GM23338 (cell line): Measurements from ENCODE around the gene MELTF. TPM values are rescaled to one million over a fixed set of nuclear protein-coding genes. Genes with fewer than 3 reads are reported as not detected.

Experiments
- ATAC-seq: fragments of 200-7000 bp; cut with Tn5 transposase; 3 replicates; pipeline ENCODE4 v1.9.1; 2020
- DNase-seq: peaks from one replicate; pipeline ENCODE4 v3.0.0-alpha.2; 2015; ENCODE audit warnings: low spot score
- H2AFZ ChIP-seq: fragments of 200-600 bp; sonication (generic); 2 replicates; pipeline ENCODE4 v1.8.0; 2016; ENCODE audit warnings: antibody characterized with exemption, mild to moderate bottlenecking, moderate library complexity
- H3F3A ChIP-seq: fragments of 200-600 bp; sonication (generic); replicated peaks from 2 replicates; pipeline ENCODE4 v1.8.0; 2017; ENCODE audit warnings: antibody characterized with exemption, mixed run types, low read depth
- H3K27ac ChIP-seq: fragments of 200-600 bp; sonication (generic); 2 replicates; pipeline ENCODE4 v1.6.1; 2016; ENCODE audit warnings: low read depth
- H3K27me3 ChIP-seq: fragments of 200-600 bp; sonication (generic); 2 replicates; pipeline ENCODE4 v1.8.0; 2016; ENCODE audit warnings: mild to moderate bottlenecking, mixed run types, moderate library complexity; ENCODE audit not compliant: insufficient read depth
- H3K36me3 ChIP-seq: fragments of 200-600 bp; sonication (generic); 2 replicates; pipeline ENCODE4 v1.8.0; 2016; ENCODE audit warnings: mild to moderate bottlenecking; ENCODE audit not compliant: insufficient read depth
- H3K4me1 ChIP-seq: fragments of 200-600 bp; sonication (generic); 2 replicates; pipeline ENCODE4 v1.8.0; 2016; ENCODE audit warnings: mild to moderate bottlenecking, moderate library complexity; ENCODE audit not compliant: insufficient read depth
- H3K4me2 ChIP-seq: fragments of 200-600 bp; sonication (generic); 2 replicates; pipeline ENCODE4 v1.7.1; 2017; ENCODE audit warnings: mixed run types
- H3K4me3 ChIP-seq: fragments of 200-600 bp; sonication (generic); 2 replicates; pipeline ENCODE4 v1.6.1; 2016; ENCODE audit warnings: mixed run types
- H3K79me2 ChIP-seq: fragments of 200-600 bp; sonication (generic); replicated peaks from 2 replicates; pipeline ENCODE4 v1.8.0; 2017; ENCODE audit warnings: mild to moderate bottlenecking; ENCODE audit not compliant: insufficient read depth
- H3K9me2 ChIP-seq: fragments of 200-600 bp; sonication (generic); 2 replicates; pipeline ENCODE4 v1.8.0; 2017; ENCODE audit not compliant: insufficient read depth
- H4K20me1 ChIP-seq: fragments of 200-600 bp; sonication (generic); replicated peaks from 2 replicates; pipeline ENCODE4 v1.8.0; 2017; ENCODE audit warnings: mild to moderate bottlenecking; ENCODE audit not compliant: insufficient read depth
- H3K27ac Mint-ChIP-seq: 2 replicates; pipeline ENCODE4 v1.8.0; 2020; ENCODE audit warnings: inconsistent platforms, mild to moderate bottlenecking, moderate library complexity, mixed read lengths
- H3K27me3 Mint-ChIP-seq: 3 replicates; pipeline ENCODE4 v1.8.0; 2022; ENCODE audit warnings: low read depth, mild to moderate bottlenecking, moderate library complexity, mixed read lengths, inconsistent platforms; ENCODE audit not compliant: insufficient read depth, poor library complexity
- H3K36me3 Mint-ChIP-seq: 3 replicates; pipeline ENCODE4 v1.8.0; 2021; ENCODE audit warnings: low read depth, mild to moderate bottlenecking, inconsistent platforms, moderate library complexity, mixed read lengths
- H3K4me1 Mint-ChIP-seq: 3 replicates; pipeline ENCODE4 v1.8.0; 2020; ENCODE audit warnings: mild to moderate bottlenecking, inconsistent platforms, mixed read lengths
- H3K4me3 Mint-ChIP-seq: 3 replicates; pipeline ENCODE4 v1.8.0; 2021; ENCODE audit warnings: moderate library complexity, mild to moderate bottlenecking, inconsistent platforms, mixed read lengths
- H3K9me3 Mint-ChIP-seq: 3 replicates; pipeline ENCODE4 v1.8.0; 2020; ENCODE audit warnings: moderate library complexity, mild to moderate bottlenecking, inconsistent platforms, mixed read lengths
- CTCF ChIP-seq, 2 experiments: fragments of 200-600 bp in 1 of 2; sonication (generic) in 1 of 2; conservative IDR thresholded peaks; 2 replicates each; pipeline versions ENCODE4 v1.5.1 to v1.6.1; 2016 to 2017; ENCODE audit warnings: antibody characterized with exemption in 2 of 2, low read depth in 2 of 2, mild to moderate bottlenecking in 2 of 2, moderate library complexity in 1 of 2
- ETS1 ChIP-seq: IDR thresholded peaks from 2 replicates; pipeline ENCODE4 v1.6.1; 2016; ENCODE audit warnings: antibody characterized with exemption
- EZH2 ChIP-seq: fragments of 200-600 bp; sonication (generic); IDR thresholded peaks from one replicate; pipeline ENCODE4 v1.8.0; 2017; ENCODE audit warnings: antibody characterized with exemption, mild to moderate bottlenecking, low read depth; ENCODE audit not compliant: unreplicated experiment
- NANOG ChIP-seq: IDR thresholded peaks from 2 replicates; pipeline ENCODE4 v1.6.1; 2016; ENCODE audit warnings: antibody characterized with exemption, borderline replicate concordance
- STAT1 ChIP-seq: IDR thresholded peaks from one replicate; pipeline ENCODE4 v1.6.1; 2016; ENCODE audit warnings: antibody characterized with exemption; ENCODE audit not compliant: unreplicated experiment
- ZNF331 ChIP-seq: fragments of 250-450 bp; sonication (Bioruptor Pico); IDR thresholded peaks from 2 replicates; pipeline ENCODE4 v1.5.0; 2020; ENCODE audit warnings: low read depth, mild to moderate bottlenecking, moderate library complexity
- polyA plus RNA-seq: library from polyadenylated mRNA; unstranded; fragments of >200 nt; fragmentation: Nextera tagmentation; extraction: Ambion mirVana; gene quantifications from 2 replicates; pipeline ENCODE4 v1.2.1, GENCODE V29; 2016
- total RNA-seq: library from RNA; depleted of rRNA; stranded (reverse); fragments of >200 nt; shearing (Covaris generic); gene quantifications from 2 replicates; pipeline ENCODE4 v1.2.3, GENCODE V29; 2014
- TF ChIP-seq, protein P1 (sequence below): fragments of 250-450 bp; sonication (Bioruptor Pico); IDR thresholded peaks from 2 replicates; pipeline ENCODE4 v1.5.0; 2020; ENCODE audit warnings: mild to moderate bottlenecking, moderate library complexity

Gene MELTF
- total and polyA plus RNA-seq, 2 experiments from 2014 or later, result 1.4 to 5.2 TPM

DNA sequence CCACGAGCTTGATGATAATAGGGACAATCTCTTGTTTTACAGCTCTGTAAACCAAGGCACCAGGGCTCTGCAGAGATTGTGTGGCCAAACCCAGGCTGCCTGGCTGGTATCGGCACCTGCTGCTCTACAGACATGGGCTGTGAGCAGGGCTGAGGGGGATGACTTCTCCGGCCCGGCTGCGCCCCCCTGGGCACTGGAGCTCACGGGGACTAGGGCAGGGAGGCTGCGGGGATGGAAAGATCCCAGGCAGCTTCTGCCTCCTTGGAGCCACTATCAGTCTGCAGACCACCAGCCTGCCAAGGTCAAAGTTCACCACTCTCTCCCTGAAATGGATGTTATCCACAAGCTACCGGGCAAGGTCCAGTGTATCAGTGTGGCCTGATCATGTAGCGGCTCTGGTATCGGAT is 39.0 kb downstream of the MELTF start (continued):
- TF ChIP-seq, protein P1, sequence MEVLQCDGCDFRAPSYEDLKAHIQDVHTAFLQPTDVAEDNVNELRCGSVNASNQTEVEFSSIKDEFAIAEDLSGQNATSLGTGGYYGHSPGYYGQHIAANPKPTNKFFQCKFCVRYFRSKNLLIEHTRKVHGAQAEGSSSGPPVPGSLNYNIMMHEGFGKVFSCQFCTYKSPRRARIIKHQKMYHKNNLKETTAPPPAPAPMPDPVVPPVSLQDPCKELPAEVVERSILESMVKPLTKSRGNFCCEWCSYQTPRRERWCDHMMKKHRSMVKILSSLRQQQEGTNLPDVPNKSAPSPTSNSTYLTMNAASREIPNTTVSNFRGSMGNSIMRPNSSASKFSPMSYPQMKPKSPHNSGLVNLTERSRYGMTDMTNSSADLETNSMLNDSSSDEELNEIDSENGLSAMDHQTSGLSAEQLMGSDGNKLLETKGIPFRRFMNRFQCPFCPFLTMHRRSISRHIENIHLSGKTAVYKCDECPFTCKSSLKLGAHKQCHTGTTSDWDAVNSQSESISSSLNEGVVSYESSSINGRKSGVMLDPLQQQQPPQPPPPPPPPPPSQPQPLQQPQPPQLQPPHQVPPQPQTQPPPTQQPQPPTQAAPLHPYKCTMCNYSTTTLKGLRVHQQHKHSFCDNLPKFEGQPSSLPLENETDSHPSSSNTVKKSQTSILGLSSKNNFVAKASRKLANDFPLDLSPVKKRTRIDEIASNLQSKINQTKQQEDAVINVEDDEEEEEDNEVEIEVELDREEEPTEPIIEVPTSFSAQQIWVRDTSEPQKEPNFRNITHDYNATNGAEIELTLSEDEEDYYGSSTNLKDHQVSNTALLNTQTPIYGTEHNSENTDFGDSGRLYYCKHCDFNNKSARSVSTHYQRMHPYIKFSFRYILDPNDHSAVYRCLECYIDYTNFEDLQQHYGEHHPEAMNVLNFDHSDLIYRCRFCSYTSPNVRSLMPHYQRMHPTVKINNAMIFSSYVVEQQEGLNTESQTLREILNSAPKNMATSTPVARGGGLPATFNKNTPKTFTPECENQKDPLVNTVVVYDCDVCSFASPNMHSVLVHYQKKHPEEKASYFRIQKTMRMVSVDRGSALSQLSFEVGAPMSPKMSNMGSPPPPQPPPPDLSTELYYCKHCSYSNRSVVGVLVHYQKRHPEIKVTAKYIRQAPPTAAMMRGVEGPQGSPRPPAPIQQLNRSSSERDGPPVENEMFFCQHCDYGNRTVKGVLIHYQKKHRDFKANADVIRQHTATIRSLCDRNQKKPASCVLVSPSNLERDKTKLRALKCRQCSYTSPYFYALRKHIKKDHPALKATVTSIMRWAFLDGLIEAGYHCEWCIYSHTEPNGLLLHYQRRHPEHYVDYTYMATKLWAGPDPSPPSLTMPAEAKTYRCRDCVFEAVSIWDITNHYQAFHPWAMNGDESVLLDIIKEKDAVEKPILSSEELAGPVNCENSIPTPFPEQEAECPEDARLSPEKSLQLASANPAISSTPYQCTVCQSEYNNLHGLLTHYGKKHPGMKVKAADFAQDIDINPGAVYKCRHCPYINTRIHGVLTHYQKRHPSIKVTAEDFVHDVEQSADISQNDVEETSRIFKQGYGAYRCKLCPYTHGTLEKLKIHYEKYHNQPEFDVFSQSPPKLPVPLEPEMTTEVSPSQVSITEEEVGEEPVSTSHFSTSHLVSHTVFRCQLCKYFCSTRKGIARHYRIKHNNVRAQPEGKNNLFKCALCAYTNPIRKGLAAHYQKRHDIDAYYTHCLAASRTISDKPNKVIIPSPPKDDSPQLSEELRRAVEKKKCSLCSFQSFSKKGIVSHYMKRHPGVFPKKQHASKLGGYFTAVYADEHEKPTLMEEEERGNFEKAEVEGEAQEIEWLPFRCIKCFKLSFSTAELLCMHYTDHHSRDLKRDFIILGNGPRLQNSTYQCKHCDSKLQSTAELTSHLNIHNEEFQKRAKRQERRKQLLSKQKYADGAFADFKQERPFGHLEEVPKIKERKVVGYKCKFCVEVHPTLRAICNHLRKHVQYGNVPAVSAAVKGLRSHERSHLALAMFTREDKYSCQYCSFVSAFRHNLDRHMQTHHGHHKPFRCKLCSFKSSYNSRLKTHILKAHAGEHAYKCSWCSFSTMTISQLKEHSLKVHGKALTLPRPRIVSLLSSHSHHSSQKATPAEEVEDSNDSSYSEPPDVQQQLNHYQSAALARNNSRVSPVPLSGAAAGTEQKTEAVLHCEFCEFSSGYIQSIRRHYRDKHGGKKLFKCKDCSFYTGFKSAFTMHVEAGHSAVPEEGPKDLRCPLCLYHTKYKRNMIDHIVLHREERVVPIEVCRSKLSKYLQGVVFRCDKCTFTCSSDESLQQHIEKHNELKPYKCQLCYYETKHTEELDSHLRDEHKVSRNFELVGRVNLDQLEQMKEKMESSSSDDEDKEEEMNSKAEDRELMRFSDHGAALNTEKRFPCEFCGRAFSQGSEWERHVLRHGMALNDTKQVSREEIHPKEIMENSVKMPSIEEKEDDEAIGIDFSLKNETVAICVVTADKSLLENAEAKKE (CRISPR knock-in tag), result no peak
- TF ChIP-seq CTCF (conservative IDR thresholded peaks at IDR 0.05; ENCODE audit: low read depth in 2 of 2), result no peak
- no peak for TF ChIP-seq ETS1
- no peak for TF ChIP-seq EZH2

DNA sequence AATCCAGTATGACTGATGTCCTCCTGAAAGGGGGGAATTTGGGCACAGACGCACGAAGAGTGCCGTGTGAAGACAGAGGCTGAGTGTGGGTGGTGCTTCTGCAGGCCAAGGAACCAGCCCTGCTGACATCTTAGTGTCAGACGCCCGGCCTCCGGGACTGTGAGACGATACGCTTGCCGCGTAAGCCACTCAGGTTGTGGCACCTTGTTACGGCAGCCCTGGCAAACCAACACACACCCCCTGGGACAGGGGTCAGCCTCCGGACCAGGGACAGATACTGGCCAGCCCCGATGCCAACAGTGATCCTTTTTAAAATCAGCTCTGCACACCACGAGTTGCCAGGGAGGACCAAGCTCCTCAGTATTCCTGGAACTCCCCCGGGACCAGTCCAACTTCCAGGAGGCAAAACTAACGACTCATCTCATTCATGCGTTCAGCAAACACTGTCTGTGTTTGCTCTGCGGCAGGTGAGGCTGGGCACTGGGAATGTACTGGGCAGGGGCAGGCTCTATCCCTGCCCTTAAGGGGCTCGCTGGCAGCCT is 39.8 kb downstream of the MELTF start:
- H2AFZ ChIP-seq, result no peak overlapping the region
- H3K4me2 ChIP-seq, result no peak overlapping the region
- DNase-seq (no peak), ATAC-seq (no peak)
- Mint-ChIP-seq H3K36me3 (no peaks in the 10 kb centered on the region), H3K4me3 (no peak overlapping the region), H3K27me3 (peaks cover 3% of the 10 kb centered on the region), H3K4me1 (peaks cover 3% of the 10 kb centered on the region; the same call in 1 of the 3 replicates), H3K27ac (no peak overlapping the region), H3K9me3 (no peaks in the 10 kb centered on the region)
- no peaks in the 10 kb centered on the region for H3F3A ChIP-seq
- H3K79me2 ChIP-seq, result no peaks in the 10 kb centered on the region
- H4K20me1 ChIP-seq, result no peaks in the 10 kb centered on the region
- H3K4me1 ChIP-seq, result no peaks in the 10 kb centered on the region
- H3K27ac ChIP-seq, result no peak overlapping the region
- H3K9me2 ChIP-seq, result no peaks in the 10 kb centered on the region
- H3K4me3 ChIP-seq, result no peak overlapping the region
- H3K36me3 ChIP-seq, result no peaks in the 10 kb centered on the region
- H3K27me3 ChIP-seq, result no peaks in the 10 kb centered on the region
- TF ChIP-seq ZNF331 (no peak), STAT1 (no peak), EZH2 (no peak), NANOG (no peak)
